Measurements from ENCODE around the gene ACTN4.

Gene ACTN4

GRCh38 chr19:38679839-38680238 is 32.4 kb downstream of the ACTN4 start:
- DNase-seq, result no peak

GRCh38 chr19:38682195-38682867 is 34.9 kb downstream of the ACTN4 start:
- DNase-seq, result no peak

- no peak for DNase-seq
Observed at GRCh38 chr19:38682872-38683392, 35.5 kb downstream of the ACTN4 start.

- DNase-seq, result peak in 2 of 4 experiments; percentile 26 to 27
Observed at GRCh38 chr19:38683393-38684077, 36.1 kb downstream of the ACTN4 start.

- peak in 1 of 4 experiments; percentile 9 for DNase-seq
Observed at GRCh38 chr19:38684078-38684861, 36.8 kb downstream of the ACTN4 start.

GRCh38 chr19:38684862-38685665 is 37.6 kb downstream of the ACTN4 start:
- no peak for DNase-seq

GRCh38 chr19:38685666-38686529 is 38.4 kb downstream of the ACTN4 start:
- DNase-seq, result no peak

GRCh38 chr19:38686530-38686888 is 39.1 kb downstream of the ACTN4 start:
- DNase-seq, result no peak

GRCh38 chr19:38687837-38688378 is 40.5 kb downstream of the ACTN4 start:
- DNase-seq, result no peak

GRCh38 chr19:38690146-38690545 is 42.7 kb downstream of the ACTN4 start:
- DNase-seq, result no peak

- DNase-seq, result no peak
Observed at GRCh38 chr19:38690832-38691231, 43.4 kb downstream of the ACTN4 start.

- DNase-seq, result no peak
Observed at GRCh38 chr19:38691938-38692457, 44.5 kb downstream of the ACTN4 start.

- DNase-seq, result no peak
Observed at GRCh38 chr19:38692458-38693379, 45.3 kb downstream of the ACTN4 start.

GRCh38 chr19:38693380-38694223 is 46.2 kb downstream of the ACTN4 start:
- DNase-seq, result no peak

- DNase-seq, result no peak
Observed at GRCh38 chr19:38695317-38695683, 47.9 kb downstream of the ACTN4 start.

GRCh38 chr19:38695832-38696728 is 48.6 kb downstream of the ACTN4 start:
- no peak for DNase-seq

GRCh38 chr19:38696729-38697055 is 49.2 kb downstream of the ACTN4 start:
- no peak for DNase-seq

- DNase-seq, result no peak
Observed at GRCh38 chr19:38697197-38697596, 49.7 kb downstream of the ACTN4 start.

Data from activated CD4-positive, CD25-positive, alpha-beta regulatory T cell (primary cell).